Pancreas (tissue), 10 donors: ENCODE data around the gene PLA2G12A. TPM values are rescaled to one million over a fixed set of nuclear protein-coding genes. Genes with fewer than 3 reads are reported as not detected.

ENCODE experiments used
- ATAC-seq, 4 donors: fragments of 200-7000 bp; cut with Tn5 transposase; one replicate each; pipeline versions ENCODE4 v1.8.0 to v1.9.1; 2020; ENCODE audit warnings: mild to moderate bottlenecking in 4 of 4, moderate library complexity in 4 of 4
- DNase-seq, 6 donors: peaks; one replicate each; pipeline ENCODE4 v3.0.0-alpha.2; 2020
- FAIRE-seq: peaks from 2 replicates; lab custom pipeline; 2012; peaks lifted over from hg19 to GRCh38; lab: Jason Lieb, UNC
- H3K27ac ChIP-seq, 4 donors: fragments of 200-600 bp; sonication (generic); 1 replicate in 3 of 4; 2 replicates in 1 of 4; pipeline versions ENCODE4 v1.5.0 to v1.8.0; 2020
- H3K27me3 ChIP-seq, 4 donors: fragments of 200-600 bp; one replicate each; pipeline ENCODE4 v1.8.0; 2021
- H3K36me3 ChIP-seq, 3 donors: fragments of 200-600 bp; sonication (generic) in 1 of 3; one replicate each; pipeline versions ENCODE4 v1.5.0 to v1.8.0; 2020 to 2021
- H3K4me1 ChIP-seq, 3 donors: fragments of 200-600 bp; one replicate each; pipeline ENCODE4 v1.8.0; 2021
- H3K4me3 ChIP-seq, 4 donors: fragments of 200-600 bp; sonication (generic) in 2 of 4; one replicate each; pipeline versions ENCODE4 v1.5.0 to v1.8.0; 2020 to 2021
- H3K9me3 ChIP-seq, 4 donors: fragments of 200-600 bp; one replicate each; pipeline ENCODE4 v1.8.0; 2021
- CTCF ChIP-seq, 4 donors: fragments of 200-600 bp; sonication (generic) in 3 of 4; IDR thresholded peaks; one replicate each; pipeline versions ENCODE4 v1.5.0 to v1.8.0; 2021; ENCODE audit warnings: antibody characterized with exemption in 4 of 4
- WGBS, 2 donors: extraction: QIAGEN DNeasy Blood & Tissue Kit; methylation state at CpG; one replicate each; pipeline ENCODE4 v1.1.7; 2013; 5-methylcytosine and 5-hydroxymethylcytosine counted together
- intact Hi-C, 3 donors: fragments of 100-400 bp; cut with DNase I; formaldehyde crosslinking; loops; one replicate each; pipeline versions ENCODE4 v1.11.1 to v1.14.2; 2022
- polyA plus RNA-seq, 2 donors: library from polyadenylated mRNA; stranded (reverse); fragments of 200-250 nt; gene quantifications; one replicate each; pipeline ENCODE4 v1.2.3, GENCODE V29; 2013
- total RNA-seq, 6 donors: library from RNA; stranded (reverse); fragmentation: NEBNext Ultra II Directional in 4 of 6; extraction: Animal tissue kit (Norgen Biotek cat#: 25700) in 4 of 6; gene quantifications; one replicate each; pipeline versions ENCODE4 v1.2.1 to v1.2.4, GENCODE V29; 2021 to 2023
- donor health status: healthy with polysubstance abuse.
- donor health status: DM: no; HTN: no; CAD: no; lungs with moderate emphysema.
- donor health status: DM: no; HTN: no; CAD: no.
- donor health status: control.
- donor health status: control.
- donor health status: Bipolar disorder and iron deficiency.
- donor health status: DM: yes; HTN: yes; CAD: no.
- donor health status: DM: no; HTN: no; CAD: no.
- donor health status: DM: no; HTN: no; CAD: no.
- donor health status: DM: yes; HTN: yes; CAD: no.

The PLA2G12A gene
- total and polyA plus RNA-seq, 8 donors, result 8.4 to 45.4 (median 34.3) TPM

- no peaks in the 10 kb centered on the region for H3K9me3 ChIP-seq
- no peak overlapping the region for H3K4me3 ChIP-seq
- H3K4me1 ChIP-seq, result peaks cover 0 to 8% (median 0%) of the 10 kb centered on the region in 3 donors
- ATAC-seq (no peak), FAIRE-seq (no peak), DNase-seq (no peak)
- no peak overlapping the region for H3K27ac ChIP-seq
- intact Hi-C loops, result loop anchor here in 1 of 3 donors (10.0 kb wide), 1 partner anchor 106 kb away; the partner anchor contains the start of gene CFI
- no peaks in the 10 kb centered on the region for H3K27me3 ChIP-seq
- H3K36me3 ChIP-seq, result peaks cover 0 to 19% (median 4%) of the 10 kb centered on the region in 3 donors
- TF ChIP-seq CTCF (IDR thresholded peaks at IDR 0.05), result no peak
- 97 to 100% methylated on average over 1 of the region's 1 CpG for WGBS, 2 donors
Observed at GRCh38 chr4:109698656-109699055, 31.2 kb downstream of the PLA2G12A start.

GRCh38 chr4:109691411-109691920, 38.4 kb downstream of the PLA2G12A start:
- DNase-seq (no peak), ATAC-seq (no peak), FAIRE-seq (no peak)
- TF ChIP-seq CTCF (IDR thresholded peaks at IDR 0.05), result no peak
- no peak overlapping the region for H3K27ac ChIP-seq
- H3K4me3 ChIP-seq, result no peak overlapping the region
- WGBS, 2 donors, result 88 to 92% methylated on average over 1 of the region's 1 CpG
- H3K36me3 ChIP-seq, result peaks cover 0 to 38% (median 4%) of the 10 kb centered on the region in 3 donors
- intact Hi-C loops, result loop anchor here in 1 of 3 donors (10.0 kb wide), 1 partner anchor 113 kb away; the partner anchor contains the start of gene CFI
- no peaks in the 10 kb centered on the region for H3K27me3 ChIP-seq
- H3K9me3 ChIP-seq, result no peaks in the 10 kb centered on the region
- H3K4me1 ChIP-seq, result no peaks in the 10 kb centered on the region

- TF ChIP-seq CTCF (IDR thresholded peaks at IDR 0.05), result no peak
- Histone ChIP-seq H3K4me3 (no peak overlapping the region), H3K27me3 (no peaks in the 10 kb centered on the region), H3K36me3 (peaks cover 0 to 36% (median 4%) of the 10 kb centered on the region in 3 donors), H3K27ac (no peak overlapping the region), H3K9me3 (no peaks in the 10 kb centered on the region), H3K4me1 (no peaks in the 10 kb centered on the region)
- ATAC-seq (no peak), DNase-seq (no peak), FAIRE-seq (no peak)
- WGBS, 2 donors, result 91 to 92% methylated on average over 6 of the region's 6 CpGs
- intact Hi-C loops, result loop anchor here in 1 of 3 donors (10.0 kb wide), 1 partner anchor 114 kb away; the partner anchor contains the start of gene CFI
Observed at GRCh38 chr4:109690690-109691410, 39.0 kb downstream of the PLA2G12A start.

- Histone ChIP-seq H3K9me3 (no peaks in the 10 kb centered on the region), H3K27me3 (no peaks in the 10 kb centered on the region), H3K4me3 (no peak overlapping the region), H3K36me3 (no peaks in the 10 kb centered on the region), H3K27ac (no peak overlapping the region), H3K4me1 (no peaks in the 10 kb centered on the region)
- DNase-seq (no peak), ATAC-seq (no peak), FAIRE-seq (no peak)
- no peak for TF ChIP-seq CTCF (IDR thresholded peaks at IDR 0.05)
- intact Hi-C loops, result no loop called here
Observed at GRCh38 chr4:109684727-109685126, 45.1 kb downstream of the PLA2G12A start.
